ENCODE measurements around the gene SLC23A2.

Gene SLC23A2

DNA sequence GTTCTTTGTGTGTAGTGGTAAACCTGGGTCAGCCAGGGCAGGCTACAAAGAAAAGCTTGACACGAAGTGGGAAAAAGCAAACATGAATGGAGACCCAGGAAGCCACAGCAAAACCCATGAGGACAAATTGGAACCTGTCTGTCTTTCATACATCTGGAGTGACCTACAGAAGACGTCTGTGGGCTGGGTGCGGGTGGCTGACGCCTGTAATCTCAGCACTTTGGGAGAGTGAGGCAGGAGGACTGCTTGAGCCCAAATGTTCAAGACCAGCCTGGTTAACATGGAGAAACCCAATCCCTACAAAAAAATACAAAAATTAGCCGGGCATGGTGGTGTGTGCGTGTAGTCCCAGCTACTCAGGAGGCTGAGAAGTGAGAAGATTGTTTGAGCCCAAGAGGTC lies 164.8 kb downstream of the SLC23A2 start:
- no peak for DNase-seq

- no peak for DNase-seq
Observed at GRCh38 chr20:4835244-4836177, 165.8 kb downstream of the SLC23A2 start.

GRCh38 chr20:4833074-4833728 lies 168.1 kb downstream of the SLC23A2 start:
- DNase-seq: no peak

DNA sequence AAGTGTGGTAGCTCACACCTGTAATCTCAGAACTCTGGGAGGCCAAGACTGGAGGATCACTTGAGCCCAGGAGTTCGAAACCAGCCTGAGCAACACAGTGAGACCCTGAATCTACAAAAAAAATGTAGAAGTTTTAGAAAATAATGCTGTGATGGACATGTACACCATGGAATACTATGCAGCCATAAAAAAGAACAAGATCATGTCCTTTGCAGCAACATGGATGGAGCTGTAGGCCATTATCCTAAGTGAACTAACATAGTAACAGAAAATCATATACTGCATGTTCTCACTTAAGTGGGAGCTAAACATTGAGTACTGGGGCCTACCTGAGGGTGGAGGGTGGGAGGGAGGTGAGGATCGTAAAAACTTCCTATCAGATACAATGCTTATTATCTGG lies 168.8 kb downstream of the SLC23A2 start:
- DNase-seq: no peak

- no peak for DNase-seq
Observed at GRCh38 chr20:4830696-4831095, 170.6 kb downstream of the SLC23A2 start.

DNA sequence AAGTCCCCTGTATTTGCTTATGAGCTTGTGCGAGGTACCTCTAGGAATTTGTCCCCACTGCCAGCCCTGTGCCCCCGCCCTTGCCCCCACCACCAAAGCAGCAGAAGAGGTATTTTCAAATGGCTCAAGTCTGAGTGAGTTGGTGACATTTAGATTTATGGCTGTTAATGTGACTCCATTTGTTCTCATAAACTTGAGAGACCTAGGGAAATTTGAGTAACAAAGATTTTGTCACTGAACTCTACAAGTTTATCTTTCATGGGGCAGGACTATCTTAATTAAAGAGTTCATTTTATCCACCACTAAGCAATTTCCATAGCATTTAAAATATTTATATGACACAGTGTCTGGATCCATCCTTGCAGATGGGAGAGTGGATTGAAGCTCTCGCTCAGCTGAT lies 171.1 kb downstream of the SLC23A2 start:
- DNase-seq: no peak

DNA sequence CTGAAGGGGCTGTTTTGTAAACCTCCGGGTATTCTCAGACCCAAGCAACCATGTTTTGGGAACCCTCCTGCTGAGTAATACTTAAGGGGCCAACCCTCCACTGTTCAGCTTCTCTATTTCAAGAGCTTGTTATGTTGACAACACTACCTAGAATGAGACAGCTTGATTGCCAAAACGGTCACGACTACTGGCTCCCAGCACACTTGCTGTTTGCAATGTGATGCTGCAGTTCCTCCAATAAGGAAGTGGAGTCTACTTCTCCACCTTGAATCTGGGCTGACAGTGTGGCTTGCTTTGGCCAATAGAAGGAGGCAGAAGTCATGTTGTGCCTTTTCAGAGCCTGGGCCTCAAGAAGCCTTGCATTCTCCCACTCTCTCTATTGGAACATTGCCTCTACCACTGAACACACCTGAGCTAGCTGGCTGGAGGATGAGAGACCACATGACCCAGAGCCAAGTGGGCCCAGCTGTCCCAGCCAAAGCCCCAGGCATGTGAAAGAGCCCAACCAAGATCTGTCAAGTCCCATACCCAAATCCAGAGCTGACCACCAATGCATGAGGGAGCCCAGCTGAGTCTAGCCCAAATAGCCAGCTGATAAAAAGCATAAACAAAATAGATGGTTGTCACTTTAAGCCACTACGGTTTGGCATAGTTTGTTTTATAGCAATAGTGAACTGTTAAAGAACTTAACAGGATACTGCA lies 171.6 kb downstream of the SLC23A2 start:
- peak; percentile 5 for DNase-seq

DNA sequence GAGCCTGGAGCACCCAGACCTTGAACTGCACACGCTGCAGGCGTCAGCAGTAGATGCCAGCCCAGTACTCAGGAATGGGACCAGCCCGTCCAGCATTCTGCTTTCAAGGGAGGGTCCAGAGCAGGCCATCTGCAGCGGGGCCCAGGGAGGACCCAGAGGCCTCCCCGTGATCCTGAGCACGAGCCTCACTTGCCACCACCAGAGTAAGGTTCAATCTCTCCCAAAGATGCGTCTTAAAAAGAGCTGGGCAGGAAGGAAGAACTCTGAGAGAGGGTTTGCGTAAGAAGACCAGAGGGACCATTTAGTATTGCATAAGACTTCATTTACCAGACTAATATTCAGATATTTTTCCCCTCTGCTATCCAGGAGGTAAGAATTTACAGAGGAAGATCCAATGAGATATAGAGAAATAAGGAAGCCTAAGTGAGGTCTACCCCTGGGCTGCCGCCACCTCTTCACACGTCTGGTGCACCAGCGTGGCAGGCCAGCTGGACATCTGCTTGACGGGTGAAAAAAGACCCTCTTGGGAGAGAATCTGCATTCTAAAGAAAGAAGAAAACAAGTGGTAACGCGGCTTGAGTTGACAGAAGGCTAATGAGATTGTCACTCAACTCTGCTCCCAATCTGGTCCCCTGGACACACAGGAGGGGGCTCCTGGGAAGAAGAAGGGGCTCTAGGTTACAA lies 172.3 kb downstream of the SLC23A2 start:
- no peak for DNase-seq

DNA sequence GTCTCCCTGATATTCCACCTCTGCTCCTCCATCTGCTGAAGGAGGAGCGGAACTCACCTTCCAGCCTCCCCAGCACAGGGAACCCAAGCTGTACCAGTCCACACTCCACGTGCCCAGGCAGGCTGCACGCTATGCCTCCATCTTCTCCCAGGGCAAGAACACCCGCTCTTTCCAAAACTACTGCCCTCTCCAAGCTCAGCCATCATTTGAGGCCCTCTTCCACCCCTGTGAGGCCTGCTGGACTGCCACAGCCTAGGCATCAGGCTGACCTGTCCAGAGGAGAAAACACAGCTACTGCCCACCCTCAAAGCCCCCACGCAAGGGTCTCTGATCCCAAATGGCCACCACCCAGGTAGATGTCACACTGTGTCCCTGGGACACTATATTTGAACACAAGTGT lies 179.7 kb downstream of the SLC23A2 start:
- no peak for DNase-seq

GRCh38 chr20:4820806-4821518 lies 180.3 kb downstream of the SLC23A2 start:
- peak; percentile 27 for DNase-seq

GRCh38 chr20:4819901-4820300 lies 181.4 kb downstream of the SLC23A2 start:
- no peak for DNase-seq

DNA sequence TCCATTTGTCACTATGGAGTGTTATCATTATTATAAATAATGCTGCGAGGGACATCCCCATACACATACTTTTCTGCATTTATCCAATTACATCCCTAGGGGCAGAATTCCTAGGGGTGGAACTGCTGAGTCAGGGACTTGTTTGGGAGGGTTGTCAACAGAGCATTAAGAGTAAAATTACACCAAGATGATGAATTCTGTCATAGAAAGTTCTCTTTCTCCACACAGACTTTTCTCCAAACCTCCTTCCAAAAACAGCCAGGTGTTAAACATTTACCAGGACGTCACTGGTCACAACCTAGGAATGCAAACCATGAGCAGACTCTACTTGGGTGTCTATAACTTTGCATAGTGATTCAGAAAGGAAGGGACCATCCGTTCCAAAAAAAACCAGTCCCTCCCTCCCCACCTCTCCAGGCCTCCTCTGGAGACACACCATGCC lies 184.1 kb downstream of the SLC23A2 start:
- DNase-seq: no peak

- DNase-seq: no peak
Observed at GRCh38 chr20:4815628-4816027, 185.7 kb downstream of the SLC23A2 start.

DNA sequence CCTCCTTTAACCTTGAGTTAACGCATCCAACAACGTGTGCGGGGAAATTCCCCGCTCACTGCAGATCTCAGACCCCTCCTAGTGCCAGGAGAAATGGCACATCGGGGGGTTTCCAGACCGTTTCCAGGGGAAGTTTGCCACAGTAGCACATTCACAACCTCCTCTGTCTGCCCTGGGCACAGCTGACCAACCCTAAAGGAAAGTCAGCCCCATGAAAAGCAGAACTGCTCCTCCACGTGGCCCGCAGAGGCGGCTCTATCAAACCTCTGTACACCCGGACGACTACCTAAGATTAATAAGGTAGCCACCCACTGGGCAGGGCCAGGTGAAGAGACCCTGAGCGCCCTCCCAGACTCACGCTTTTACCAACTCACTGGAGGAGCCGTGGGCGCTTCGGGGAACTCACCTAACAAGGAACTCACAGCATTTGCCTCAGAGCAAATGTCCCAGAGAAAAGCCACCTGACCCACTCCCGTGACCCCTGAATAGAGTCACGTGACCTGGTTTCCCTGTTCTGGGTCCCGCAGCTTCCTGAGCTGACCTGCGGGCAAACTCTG lies 186.5 kb downstream of the SLC23A2 start:
- DNase-seq: no peak

DNA sequence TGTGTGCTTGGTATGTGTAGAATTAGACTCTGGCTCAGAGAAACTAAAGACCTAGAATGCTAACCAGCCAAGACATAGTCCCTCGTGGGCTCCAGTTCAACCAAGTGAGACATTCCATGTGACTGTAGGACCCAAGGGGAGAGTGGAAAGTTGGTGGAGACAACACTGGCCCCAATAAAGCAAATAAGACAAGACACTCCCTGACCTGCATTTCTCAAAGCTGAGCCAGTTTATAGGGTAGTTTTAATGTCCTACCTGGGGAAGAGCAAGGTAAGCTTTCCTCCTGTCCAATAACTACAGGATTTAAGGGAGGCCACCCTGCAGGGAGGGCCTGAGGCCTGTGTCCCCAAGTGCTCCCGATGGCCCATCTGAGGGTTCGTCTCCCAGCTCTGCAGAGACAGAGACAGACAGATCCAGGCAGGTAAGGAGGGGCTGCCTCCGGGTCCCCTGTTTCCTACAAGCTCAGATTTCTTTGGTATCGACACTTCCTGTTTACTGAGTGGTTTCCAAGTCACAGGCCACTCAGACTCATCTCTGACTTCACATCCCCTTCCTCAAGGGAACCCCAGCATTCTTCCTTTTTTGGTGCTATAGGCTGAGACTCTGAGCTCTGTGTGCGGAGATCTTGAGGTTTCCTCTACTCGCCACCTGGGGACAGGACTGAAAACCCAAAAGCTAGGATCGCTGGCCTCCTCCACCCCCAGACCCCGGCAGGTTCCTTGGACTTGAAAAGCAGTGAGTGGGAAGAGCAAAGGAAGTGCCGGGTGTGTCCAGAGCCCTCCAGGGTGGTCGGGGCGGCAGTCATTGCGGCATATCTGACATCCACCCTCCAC lies 187.2 kb downstream of the SLC23A2 start:
- DNase-seq: no peak

DNA sequence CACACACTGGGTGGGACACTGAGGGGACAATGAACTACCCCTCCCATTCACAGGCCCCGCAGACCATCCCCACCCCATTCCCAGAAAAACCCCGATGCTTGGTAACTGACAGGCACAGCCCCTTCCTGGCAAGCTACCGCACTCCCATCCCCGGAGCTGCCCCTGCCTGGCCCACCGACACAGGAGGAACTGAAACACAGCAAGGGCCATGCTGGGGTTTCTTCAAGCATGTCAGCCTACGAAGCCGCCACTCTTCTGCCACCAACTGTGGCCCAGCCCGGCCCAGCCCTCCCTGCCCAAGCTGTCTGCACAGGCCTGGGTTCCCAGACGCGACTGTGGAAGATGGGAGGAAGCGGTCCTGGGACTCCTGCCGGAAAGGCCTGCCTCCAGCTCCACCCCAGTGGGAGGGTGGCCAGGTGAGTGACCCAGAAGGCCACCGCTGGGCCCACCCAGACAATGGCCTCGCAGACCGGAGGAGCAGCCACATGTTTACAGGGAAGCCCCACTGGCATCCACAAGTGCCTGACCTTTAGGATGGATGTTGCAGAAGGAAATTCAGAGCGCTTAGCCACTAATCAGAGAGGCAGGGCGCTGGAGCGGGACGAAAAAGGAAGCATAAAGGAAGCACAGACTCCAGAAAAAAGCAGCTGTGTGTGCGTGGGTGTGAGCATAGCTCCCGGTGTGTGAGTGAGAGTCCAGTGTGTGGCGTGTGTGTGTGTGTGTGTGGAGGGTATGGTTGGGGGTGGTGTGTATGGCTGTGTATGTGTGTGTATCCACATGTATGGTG lies 188.0 kb downstream of the SLC23A2 start:
- no peak for DNase-seq

DNA sequence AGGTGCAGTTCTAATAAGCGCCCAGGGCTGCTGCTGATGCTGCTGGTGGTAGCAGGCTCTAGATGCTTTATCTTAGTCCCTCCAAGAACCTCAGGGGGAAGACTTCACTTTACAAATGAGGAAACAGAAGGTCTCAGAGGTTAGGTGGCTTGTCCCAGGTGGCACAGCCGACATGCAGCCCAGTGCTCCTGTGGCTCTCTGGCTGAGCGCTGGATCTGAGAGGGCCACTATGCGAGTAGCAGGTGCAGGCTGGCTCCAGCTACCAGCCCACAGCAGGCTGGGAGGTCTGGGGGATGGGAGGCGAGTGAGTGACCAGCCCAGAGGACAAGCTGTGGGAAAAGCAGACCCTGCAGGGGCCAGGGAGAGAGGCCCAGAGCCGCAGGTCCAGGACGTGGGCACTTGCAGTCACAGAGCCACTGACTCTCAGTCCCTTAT lies 188.7 kb downstream of the SLC23A2 start:
- no peak for DNase-seq

DNA sequence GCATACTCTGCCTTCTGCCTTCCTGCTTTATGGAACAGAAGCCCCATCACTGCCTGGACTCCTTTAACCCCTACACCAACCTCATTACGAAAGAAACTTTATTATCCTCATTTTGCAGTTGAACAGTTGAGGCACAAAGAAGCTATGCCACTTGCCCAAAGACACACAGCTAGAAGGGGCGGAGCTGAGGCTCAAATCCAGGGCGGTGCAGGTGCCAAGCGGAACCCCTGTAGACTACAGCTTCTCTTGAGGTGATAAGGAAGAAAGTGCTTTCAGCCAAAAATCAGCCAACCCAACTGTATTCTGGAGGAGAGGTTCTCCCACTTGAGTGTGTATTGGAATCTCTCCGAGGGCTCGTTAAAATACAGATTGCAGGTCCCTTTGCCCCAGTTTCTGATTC lies 189.1 kb downstream of the SLC23A2 start:
- no peak for DNase-seq

GRCh38 chr20:4811661-4812181 lies 189.6 kb downstream of the SLC23A2 start:
- no peak for DNase-seq

GRCh38 chr20:4811257-4811656 lies 190.1 kb downstream of the SLC23A2 start:
- DNase-seq: no peak
